ENCODE results near the gene PAH. TPM values are rescaled to one million over a fixed set of nuclear protein-coding genes. Genes with fewer than 3 reads are reported as not detected.

PAH gene
- total and polyA plus RNA-seq, 2 donors (not counting 3 experiments of a cell fraction or from before 2014, with no cell fraction given), result not detected

DNA sequence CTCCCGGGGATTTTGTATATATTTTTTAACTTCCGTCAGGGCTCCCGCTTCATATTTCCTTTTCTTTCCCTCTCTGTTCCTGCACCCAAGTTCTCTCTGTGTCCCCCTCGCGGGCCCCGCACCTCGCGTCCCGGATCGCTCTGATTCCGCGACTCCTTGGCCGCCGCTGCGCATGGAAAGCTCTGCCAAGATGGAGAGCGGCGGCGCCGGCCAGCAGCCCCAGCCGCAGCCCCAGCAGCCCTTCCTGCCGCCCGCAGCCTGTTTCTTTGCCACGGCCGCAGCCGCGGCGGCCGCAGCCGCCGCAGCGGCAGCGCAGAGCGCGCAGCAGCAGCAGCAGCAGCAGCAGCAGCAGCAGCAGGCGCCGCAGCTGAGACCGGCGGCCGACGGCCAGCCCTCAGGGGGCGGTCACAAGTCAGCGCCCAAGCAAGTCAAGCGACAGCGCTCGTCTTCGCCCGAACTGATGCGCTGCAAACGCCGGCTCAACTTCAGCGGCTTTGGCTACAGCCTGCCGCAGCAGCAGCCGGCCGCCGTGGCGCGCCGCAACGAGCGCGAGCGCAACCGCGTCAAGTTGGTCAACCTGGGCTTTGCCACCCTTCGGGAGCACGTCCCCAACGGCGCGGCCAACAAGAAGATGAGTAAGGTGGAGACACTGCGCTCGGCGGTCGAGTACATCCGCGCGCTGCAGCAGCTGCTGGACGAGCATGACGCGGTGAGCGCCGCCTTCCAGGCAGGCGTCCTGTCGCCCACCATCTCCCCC, 41.2 kb upstream of the PAH start:
- CTCF ChIA-PET, result interaction anchor here (2.0 kb wide), 1 partner anchor 10 kb away, joined by 7 read pairs; no protein-coding TSS in a partner anchor
- no TSS peak for BruUV-seq (replicated peaks)
- Histone ChIP-seq H3K36me3 (ENCODE audit: control insufficient read depth in 2 of 2, extremely low read depth in 1 of 2, insufficient read depth in 2 of 2, low read length in 2 of 2) (no peaks in the 10 kb centered on the region), H2AFZ (ENCODE audit: low read depth, low read length) (no peak overlapping the region), H3K9ac (replicated peaks; ENCODE audit: extremely low read depth, insufficient read depth, low read length) (no peak overlapping the region), H3K9me1 (replicated peaks; ENCODE audit: control insufficient read depth, extremely low read depth, insufficient read depth, low read length) (no peaks in the 10 kb centered on the region), H3K4me2 (ENCODE audit: insufficient read depth, low read length) (peak overlapping the region; percentile 36), H3K4me1 (ENCODE audit: control insufficient read depth, extremely low read depth, insufficient read depth, low read length) (peaks cover 4% of the 10 kb centered on the region), H3K27me3 (ENCODE audit: control insufficient read depth in 2 of 2, insufficient read depth in 2 of 2, low read length in 2 of 2) (peaks cover 46 to 76% of the 10 kb centered on the region in 2 experiments), H3K79me2 (ENCODE audit: control insufficient read depth, insufficient read depth, low read length) (no peaks in the 10 kb centered on the region), H3K9me3 (replicated peaks; ENCODE audit: control insufficient read depth, insufficient read depth, low read length) (no peaks in the 10 kb centered on the region), H3K27ac (ENCODE audit: insufficient read depth, low read depth, low read length) (no peak overlapping the region), H4K20me1 (replicated peaks; ENCODE audit: control insufficient read depth, extremely low read depth, insufficient read depth, low read length) (no peaks in the 10 kb centered on the region), H3K4me3 (replicated peaks in 1 of 3; ENCODE audit: insufficient read depth in 1 of 3, low read depth in 1 of 3, low read length in 3 of 3) (peak overlapping the region; percentile 16 to 43 (median 22))
- POLR2A ChIA-PET, result no interaction called here
- intact Hi-C loops (cut with micrococcal nuclease) (no loop called here), dilution Hi-C loops (cut with MboI; ENCODE audit: extremely low pct_ligation_motif_present, low sequenced_read_pairs) (no loop called here)
- FAIRE-seq, result no peak
- DNase-seq (ENCODE audit: low read depth, low spot score), result peak; percentile 35
- TF ChIP-seq POLR2A (IDR thresholded peaks at IDR 0.05; ENCODE audit: low read depth, low read length) (no peak), MYC (IDR thresholded peaks at IDR 0.05; ENCODE audit: low read depth, low read length) (no peak), FOS (IDR thresholded peaks at IDR 0.05; ENCODE audit: borderline replicate concordance, insufficient read depth, low read length) (peak; percentile 25), EZH2 (IDR thresholded peaks at IDR 0.05; ENCODE audit: borderline replicate concordance, low read depth, low read length, severe bottlenecking) (peak; percentile 39), JUN (IDR thresholded peaks at IDR 0.05; ENCODE audit: borderline replicate concordance, insufficient read depth, insufficient read length, low read depth) (no peak)
- TF ChIP-seq, protein P1, sequence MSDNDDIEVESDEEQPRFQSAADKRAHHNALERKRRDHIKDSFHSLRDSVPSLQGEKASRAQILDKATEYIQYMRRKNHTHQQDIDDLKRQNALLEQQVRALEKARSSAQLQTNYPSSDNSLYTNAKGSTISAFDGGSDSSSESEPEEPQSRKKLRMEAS (IDR thresholded peaks at IDR 0.05; ENCODE audit: insufficient read depth, insufficient read length), result no peak
- TF ChIP-seq, protein P2, sequence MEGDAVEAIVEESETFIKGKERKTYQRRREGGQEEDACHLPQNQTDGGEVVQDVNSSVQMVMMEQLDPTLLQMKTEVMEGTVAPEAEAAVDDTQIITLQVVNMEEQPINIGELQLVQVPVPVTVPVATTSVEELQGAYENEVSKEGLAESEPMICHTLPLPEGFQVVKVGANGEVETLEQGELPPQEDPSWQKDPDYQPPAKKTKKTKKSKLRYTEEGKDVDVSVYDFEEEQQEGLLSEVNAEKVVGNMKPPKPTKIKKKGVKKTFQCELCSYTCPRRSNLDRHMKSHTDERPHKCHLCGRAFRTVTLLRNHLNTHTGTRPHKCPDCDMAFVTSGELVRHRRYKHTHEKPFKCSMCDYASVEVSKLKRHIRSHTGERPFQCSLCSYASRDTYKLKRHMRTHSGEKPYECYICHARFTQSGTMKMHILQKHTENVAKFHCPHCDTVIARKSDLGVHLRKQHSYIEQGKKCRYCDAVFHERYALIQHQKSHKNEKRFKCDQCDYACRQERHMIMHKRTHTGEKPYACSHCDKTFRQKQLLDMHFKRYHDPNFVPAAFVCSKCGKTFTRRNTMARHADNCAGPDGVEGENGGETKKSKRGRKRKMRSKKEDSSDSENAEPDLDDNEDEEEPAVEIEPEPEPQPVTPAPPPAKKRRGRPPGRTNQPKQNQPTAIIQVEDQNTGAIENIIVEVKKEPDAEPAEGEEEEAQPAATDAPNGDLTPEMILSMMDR (IDR thresholded peaks at IDR 0.05; ENCODE audit: extremely low read depth in 1 of 2, insufficient read depth in 1 of 2, low read depth in 1 of 2, low read length in 2 of 2), result no peak

All from endothelial cell of umbilical vein (primary cell).